HG02678 (cell line): ENCODE results near the gene SCYGR2.
"Not testable (repeated sequence)": the region's sequence is repeated elsewhere in the genome, so short reads cannot be mapped to it uniquely, and the experiment has no call there.

ENCODE experiments used
- ATAC-seq: cut with Tn5 transposase; IDR thresholded peaks from one replicate; pipeline ENCODE4 v1.9.1; 2021; ENCODE audit warnings: mild to moderate bottlenecking, moderate library complexity; ENCODE audit not compliant: unreplicated experiment

The SCYGR2 gene, protein sequence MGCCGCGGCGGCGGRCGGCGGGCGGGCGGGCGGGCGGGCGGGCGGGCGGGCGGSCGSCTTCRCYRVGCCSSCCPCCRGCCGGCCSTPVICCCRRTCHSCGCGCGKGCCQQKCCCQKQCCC

DNA sequence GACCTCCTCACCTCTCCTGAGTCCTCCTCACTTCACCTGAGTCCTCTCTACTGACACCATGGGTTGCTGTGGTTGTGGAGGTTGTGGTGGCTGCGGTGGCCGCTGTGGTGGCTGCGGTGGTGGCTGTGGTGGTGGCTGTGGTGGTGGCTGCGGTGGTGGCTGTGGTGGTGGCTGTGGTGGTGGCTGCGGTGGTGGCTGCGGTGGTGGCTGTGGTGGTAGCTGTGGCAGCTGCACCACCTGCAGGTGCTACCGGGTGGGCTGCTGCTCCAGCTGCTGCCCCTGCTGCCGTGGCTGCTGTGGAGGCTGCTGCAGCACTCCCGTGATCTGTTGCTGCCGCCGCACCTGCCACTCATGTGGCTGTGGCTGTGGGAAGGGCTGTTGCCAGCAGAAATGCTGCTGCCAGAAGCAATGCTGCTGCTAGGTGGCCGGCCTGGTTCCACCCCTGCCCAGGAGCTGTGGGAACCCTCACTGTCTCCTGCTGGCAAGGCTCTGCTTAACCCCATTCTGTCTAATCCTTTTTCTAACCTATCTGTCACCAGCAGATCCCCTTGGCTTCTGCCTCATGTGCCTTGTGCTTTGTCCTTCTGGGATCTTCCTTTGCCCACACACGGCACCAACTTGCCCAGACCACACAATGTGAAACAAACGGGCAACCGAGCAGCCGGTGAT lies at the start of gene SCYGR2:
Gene SCYGR2 (plus strand): TSS at position 59 of the 669 bp plus-strand sequence. CDS start 0 bp downstream, at position 59.
- ATAC-seq = not testable (repeated sequence)

DNA sequence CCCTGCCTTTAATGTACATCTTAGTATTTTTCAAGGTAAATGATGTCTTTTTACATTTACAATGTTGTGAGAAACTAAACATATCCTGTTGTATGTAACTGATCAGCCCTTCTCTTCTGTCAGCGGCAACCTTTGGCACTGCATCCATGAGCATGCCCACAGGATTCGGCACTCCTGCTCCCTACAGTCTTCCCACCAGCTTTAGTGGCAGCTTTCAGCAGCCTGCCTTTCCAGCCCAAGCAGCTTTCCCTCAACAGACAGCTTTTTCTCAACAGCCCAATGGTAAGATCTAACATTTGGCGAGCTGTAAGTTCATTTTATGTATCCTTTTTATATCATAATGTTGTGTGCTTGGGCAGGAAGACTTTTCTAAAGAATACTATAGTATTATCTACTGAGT lies 46.9 kb upstream of the SCYGR2 start:
- ATAC-seq = no peak

DNA sequence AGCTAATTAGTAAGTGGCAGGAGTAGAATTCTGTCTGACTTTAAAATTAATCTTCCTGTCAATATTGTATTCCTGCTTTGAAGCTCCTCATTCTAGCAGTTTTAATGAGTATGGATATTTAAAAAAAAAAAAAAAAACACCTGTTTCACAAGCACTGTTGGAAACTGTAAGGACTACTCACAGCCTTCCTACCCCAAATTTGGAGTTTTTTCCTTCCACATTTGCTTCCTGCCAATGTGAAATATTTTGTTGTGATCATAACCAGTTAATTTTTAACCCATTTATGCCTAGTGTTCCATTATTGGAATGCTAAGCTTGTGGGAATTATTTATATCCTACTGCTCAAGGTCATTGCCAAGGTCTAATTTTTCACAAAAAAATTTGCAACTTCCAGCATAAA lies 36.1 kb upstream of the SCYGR2 start:
- ATAC-seq = no peak

DNA sequence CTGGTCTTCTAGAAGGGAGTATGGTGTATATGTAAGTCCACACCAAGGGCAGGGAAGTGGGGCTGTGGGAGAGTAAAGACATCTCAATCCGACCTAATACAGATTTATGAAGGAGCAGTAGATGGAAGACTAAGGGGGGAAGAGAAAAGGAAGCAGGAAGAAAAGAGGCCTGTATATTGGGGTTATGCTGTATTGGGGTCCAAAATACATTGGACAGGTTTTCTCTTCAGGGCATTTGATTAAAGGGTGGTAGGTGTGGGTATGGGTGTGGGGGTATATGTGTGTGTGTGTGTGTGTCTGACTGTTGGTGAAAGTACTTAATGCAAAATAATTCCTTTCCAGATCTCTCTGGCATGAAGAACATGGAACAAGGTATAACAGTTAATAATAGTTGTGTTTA lies 33.6 kb upstream of the SCYGR2 start:
- no peak for ATAC-seq

DNA sequence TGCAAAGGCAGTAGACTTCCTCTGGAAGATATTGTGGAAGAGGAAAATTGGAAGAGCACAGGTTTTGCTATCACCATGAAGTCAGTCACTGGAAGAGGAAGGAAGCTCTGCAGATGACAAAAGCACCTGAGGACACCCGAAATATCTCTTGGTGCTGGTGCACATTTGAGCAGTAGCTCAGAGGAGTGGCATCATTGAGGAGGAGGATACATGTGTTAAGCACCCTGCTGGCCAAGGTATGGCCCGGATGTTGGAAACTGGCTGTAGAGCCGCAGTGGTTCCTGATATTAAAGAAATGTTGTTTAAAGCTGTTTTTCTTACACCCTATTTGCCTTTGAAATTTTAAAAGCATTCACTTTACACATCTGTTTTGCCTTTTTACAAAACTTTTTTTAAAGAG lies 32.7 kb upstream of the SCYGR2 start:
- ATAC-seq = no peak

DNA sequence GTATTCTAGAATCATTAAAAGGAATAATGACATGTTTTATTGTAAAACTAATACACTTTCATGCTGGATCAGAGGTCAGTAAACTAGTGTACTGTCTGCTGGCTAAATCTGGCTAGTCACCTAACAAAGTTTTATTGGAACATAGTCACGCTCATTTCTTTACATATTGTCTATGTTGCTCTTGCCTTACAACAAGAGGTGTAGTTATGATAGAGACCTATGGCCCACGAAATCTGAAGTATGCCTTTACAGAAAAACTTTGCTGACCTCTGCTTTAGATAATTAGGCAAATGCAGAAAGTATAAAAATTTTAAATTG lies 29.9 kb upstream of the SCYGR2 start:
- ATAC-seq = no peak

DNA sequence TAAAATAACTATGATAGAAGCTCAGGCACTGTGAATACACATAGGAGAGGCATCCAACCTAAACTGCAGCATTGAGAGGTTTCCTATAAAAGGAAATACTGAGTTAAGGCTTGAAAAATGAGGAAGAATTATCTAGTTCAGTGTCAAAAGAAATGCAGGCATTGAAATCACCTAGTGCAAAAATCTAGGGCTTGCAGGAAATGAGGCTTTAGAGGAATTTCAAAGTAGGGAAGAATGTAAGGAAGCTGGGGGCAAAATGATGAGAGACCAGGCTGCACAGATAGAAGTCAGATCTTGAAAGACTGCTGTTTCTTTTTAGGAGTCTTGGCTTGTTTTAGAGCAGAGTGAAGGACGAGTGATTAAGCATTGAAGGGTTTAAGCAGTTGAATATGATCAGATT lies 28.1 kb upstream of the SCYGR2 start:
- no peak for ATAC-seq

DNA sequence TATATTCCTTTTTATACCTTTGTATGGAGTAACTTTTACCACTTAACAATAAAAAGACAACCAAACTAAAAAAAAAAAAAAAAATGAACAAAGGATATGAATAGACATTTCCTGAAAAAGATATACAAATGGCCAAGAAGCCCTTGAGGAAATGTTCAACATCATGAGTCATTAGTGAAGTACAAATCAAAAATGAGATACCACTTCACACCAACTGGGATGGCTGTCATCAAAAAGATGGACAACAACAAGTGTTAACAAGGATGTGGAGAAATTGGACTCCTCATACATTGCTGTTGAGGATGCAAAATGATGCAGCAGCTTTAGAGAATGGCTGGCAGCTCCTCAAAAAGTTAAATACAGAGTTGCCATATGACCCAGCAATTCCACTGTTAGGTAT lies 22.6 kb upstream of the SCYGR2 start:
- no peak for ATAC-seq

DNA sequence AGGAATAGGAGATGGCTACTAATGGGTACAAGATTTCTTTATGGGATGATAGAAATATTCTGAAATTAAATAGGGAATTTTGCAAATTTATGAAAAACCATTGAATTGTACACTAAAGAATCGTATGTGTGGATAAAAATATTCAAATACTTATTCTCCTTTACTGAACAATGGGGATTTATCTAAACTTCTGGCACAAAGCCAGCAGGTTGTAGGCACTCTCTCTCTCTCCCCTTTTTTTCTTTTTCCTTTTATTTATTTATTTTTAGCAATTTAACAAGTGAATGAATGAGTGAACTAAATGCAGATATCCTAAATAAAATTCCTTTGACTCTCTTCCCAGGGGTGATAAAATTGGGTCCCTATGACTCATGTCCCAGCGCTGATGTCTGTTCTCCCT lies 21.9 kb upstream of the SCYGR2 start:
- no peak for ATAC-seq

DNA sequence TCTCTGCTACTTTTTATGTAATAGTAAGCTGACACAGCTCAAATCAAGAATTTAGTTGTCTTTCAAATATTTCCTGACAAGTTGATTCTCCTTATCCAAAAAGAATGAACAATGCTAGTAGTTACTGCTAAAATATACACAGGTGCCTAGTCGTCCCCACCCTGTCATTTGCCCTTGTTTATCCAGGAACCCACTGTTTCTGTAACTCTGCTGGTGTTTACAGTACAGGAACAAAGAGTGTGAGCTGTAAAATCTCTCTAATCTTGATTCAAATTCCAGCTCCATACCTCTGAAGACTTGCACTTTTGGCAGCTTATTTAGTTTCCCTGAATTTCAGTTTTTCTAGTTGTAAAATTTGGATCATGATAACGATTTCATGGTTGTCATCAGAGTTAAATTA lies 21.1 kb upstream of the SCYGR2 start:
- ATAC-seq = no peak

DNA sequence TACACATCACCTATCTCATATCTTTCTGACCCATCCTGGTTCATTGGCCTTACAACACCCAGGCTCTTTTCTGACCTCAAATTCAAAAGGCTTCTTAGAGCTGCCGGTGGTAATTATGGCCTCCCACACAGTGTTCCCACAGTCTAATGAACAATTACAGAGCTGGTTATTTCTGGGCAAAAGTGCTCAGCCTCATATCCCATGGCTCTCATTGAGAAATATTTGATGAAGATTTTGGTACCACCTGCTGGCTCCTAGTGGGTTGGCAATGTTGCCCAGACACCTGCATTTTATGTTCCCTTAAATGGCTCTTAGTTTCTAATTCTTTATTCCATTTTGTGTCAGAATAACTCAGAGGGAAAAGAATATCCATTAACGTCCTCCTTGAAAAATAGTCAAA lies 20.1 kb upstream of the SCYGR2 start:
- ATAC-seq = no peak

DNA sequence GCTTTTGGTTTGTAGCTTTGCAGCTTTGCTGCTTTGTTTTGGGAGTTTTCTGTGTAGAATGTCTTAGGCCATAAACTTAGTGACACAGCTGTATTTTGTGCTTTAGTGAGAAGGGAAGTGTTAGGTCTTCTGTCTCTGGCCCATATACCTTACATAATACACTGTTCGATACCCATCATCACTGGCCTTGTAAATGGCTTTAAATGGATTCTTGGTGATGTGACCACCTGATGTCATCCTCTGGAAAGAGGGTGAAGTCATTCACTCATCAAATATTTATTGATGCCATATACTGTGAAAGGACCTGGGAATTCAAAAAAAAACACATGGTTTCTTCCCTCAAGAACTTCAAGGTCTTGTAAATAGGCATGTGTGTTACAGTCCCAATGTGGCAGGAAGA lies 18.9 kb upstream of the SCYGR2 start:
- no peak for ATAC-seq

DNA sequence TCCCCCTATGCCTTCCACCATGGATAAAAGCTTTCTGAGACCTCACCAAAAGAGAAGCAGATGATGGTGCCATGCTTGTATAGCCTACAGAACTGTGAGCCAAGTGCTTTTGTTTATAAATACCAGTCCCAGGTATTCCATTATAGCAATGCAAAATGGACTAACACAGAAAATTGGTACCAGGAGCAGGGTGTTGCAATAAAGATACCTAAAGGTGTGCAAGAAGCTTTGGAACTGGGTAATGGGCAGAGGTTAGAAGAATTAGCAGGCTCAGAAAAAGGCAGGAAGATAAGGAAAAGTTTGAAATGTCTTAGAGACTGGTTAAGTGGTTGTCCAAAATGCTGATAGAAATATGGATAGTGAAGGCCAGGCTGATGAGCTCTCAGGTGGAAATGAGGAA lies 16.3 kb upstream of the SCYGR2 start:
- ATAC-seq = no peak

DNA sequence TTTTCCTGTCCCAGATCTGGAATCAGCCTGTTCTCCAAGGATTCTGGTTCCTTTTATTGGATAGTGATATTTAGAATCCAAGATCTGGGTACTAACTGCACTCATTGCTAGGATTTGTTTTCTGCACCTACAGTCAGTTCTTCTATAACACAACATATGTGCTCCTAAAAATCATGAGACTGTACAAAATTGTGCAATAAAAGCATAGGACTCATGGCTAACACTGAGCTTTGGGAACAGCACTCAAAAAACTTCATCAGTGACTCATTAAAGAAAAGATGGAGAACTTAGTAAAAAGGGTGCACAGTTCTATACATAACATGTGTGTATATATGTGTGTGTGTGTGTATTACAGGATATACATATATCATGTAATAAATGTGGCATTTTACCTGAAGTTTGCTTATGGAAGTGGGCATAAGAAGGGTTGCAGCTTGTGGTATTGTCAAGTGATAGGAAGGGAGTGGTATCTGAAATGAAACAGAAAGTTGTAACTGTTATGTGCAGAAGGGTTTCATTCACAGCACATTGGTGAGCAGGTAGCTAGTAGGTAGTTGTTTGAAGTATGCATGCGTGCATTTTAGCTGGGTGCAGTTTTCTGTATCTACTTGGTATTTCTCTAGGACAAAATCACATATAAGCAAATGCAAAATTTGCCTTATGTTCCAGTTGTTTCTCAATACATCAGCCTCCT lies 5.9 kb upstream of the SCYGR2 start:
- peak; percentile 78 for ATAC-seq

DNA sequence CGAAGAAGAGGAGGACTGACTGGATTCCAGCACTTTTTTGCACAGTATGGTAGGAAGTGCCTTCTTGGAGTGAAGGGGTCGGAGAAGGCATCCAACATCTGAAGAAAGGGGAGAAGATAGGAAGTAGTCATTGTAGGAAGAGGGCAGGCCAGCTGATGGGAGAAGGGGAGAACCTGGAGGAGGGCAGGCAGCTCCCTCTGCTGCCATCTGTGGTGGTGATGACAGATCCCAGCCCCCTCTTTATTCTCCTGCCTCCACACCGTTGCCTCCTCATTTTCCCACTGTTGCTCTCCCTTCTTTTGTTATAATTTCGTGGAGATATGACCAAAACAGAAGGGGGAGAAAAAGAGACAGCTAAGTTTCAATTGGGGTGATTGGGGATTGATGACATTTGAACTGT lies 2.9 kb upstream of the SCYGR2 start:
- no peak for ATAC-seq

DNA sequence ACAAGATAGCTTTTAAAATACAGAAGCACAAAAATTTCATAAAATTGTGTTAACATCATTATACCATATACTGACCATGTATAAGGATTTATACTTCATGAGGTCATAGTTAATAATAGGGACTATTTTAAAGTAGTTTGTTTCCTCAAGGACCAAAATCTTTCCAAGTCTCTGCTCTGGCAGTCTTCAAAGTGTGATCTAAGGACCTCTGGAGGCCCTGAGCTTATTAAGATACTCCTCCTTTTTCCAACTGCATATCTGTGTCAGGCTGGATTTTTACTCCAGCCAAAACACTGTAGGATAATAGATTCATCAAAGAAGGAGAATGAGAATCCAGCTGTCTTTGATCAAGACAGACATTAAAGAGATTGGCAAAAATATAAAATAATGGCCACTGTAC lies 1.7 kb upstream of the SCYGR2 start:
- ATAC-seq = no peak

DNA sequence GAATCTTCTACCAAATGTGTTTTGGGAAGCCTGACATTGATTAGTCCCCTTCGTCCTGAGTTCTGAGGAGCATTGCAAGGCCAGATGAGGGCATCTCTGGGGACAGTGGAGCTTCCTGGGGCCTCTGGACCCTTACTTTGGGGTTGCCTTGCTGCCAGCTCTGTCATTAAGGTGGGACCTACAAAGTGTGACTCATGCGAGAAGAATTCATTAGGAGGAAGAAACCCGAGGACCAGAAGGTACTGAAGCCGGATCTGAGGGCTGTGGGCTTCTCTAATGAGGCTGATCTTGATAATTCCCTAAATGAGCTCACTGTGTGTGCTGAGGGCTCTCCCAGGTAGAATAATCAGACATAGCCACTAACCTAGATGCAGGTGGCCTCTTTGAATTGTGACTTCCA lies 695 bp upstream of the SCYGR2 start:
- no peak for ATAC-seq

DNA sequence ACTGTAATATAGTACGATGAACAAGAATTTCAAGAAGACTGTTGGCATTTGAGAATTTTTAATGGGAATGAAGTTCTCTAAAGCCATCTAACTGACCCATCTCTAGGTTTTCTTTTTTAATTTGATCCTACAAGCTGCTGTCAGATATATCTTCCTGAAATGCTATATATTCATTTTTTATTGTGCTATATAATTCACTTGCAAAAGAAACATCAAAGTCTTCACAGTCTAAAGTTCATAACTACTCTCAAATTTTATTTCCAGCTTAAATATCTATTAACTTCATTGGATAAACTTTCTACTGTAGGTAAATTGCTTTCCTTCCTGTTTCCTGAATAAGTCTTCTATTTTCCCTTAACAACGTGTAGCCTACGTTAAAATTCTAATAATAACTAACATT lies 3.7 kb downstream of the SCYGR2 start:
- ATAC-seq = no peak

DNA sequence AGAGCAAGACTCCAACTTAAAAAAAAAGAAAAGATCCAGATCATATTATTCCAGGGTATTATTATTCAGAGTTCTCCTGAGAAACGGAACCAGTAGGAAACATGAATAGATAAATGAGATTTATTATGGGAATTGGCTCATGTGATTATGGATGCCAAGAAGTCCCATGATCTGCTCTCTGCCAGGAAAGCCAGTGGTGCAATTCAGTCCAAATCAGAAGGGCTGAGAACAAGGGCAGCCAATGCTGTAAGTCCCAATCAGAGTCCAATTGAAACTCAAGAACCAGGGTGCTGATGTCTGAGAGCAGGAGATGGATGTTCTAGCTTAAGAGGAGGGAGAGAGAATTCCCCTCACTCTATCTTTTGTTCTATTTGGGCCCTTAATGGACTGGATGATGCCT lies 7.8 kb downstream of the SCYGR2 start:
- no peak for ATAC-seq

DNA sequence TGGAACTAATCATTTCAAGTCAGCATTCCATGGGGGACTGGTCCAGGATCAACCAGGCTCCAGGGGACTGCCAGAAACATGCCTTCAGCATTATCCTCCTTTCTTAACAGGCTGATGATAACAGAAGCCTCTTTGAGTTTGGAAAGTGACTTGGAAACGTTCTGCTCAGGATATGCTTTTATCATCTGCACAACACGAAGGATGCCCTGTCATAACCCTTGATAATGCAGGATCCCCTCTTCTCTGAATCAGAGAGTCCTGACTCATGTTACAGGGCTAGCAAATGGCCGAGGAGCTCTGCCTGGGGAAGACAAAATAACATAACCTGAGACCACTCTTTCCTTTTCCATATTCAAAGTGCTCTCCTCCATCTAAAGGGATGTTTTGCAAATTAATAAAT lies 9.2 kb downstream of the SCYGR2 start:
- no peak for ATAC-seq

DNA sequence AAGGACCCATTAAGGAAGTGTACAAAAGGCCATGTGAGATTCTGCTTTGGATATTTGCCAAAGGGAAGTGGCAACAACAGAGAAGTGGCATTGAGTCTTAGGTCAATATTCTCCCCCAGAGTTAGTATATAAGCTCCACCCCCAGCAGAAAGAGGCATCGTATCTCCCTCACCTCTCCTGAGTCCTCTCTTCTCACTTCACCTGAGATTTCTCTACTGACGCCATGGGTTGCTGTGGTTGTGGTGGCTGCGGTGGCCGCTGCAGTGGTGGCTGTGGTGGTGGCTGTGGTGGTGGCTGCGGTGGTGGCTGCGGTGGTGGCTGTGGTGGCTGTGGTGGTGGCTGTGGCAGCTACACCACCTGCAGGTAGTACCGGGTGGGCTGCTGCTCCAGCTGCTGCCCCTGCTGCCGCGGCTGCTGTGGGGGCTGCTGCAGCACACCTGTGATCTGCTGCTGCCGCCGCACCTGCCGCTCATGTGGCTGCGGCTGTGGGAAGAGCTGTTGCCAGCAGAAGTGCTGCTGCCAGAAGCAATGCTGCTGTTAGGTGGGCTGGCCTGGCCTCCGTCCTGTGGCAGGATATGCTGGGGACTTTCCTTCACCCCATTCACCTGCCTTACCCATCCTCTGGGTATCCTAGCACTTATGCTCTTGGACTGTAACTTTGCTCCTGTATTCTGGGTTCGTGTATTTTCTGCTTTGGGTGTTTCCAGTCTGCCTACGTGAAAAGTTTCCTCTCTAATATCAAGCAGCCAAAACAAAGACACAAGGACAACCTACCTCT lies 10.1 kb downstream of the SCYGR2 start:
- no peak for ATAC-seq

DNA sequence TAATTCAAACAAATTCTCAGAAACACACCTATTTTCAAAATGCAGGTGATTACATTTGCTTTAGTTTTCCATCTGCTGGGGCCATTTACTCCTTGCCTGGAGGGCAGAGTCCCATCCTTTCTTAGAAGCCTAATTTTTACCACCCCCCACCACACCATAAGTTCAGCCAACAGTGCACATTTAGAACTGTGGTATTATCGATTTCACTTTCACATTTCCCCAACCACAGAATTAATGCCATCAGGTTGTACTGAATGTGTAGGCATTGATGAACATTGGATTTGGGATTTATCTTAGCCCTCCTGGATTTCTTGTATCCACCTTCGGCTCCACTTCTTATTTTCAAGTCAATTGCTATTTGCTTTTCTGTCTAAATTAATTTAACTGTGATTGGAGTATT lies 11.4 kb downstream of the SCYGR2 start:
- no peak for ATAC-seq
